MM.1S (cell line): ENCODE data around the gene ZNF687.

Source experiments
- DNase-seq: peaks from one replicate; pipeline ENCODE4 v3.0.0-alpha.2; 2015
- H2AFZ ChIP-seq: fragments of 300-600 bp; sonication (generic); 2 replicates; pipeline ENCODE4 v1.6.0; 2016; ENCODE audit warnings: antibody characterized with exemption, low read length
- H3F3A ChIP-seq: fragments of 300-600 bp; sonication (generic); 2 replicates; pipeline ENCODE4 v1.6.1; 2016; ENCODE audit warnings: mild to moderate bottlenecking, antibody characterized with exemption, low read length, moderate library complexity, mixed read lengths; ENCODE audit not compliant: insufficient read depth
- H3K27ac ChIP-seq: fragments of 300-600 bp; sonication (generic); 2 replicates; pipeline ENCODE4 v1.5.1; 2016; ENCODE audit warnings: mild to moderate bottlenecking, low read length
- H3K27me3 ChIP-seq: fragments of 300-600 bp; sonication (generic); replicated peaks from 2 replicates; pipeline ENCODE4 v1.6.0; 2016; ENCODE audit warnings: low read length; ENCODE audit not compliant: insufficient read depth
- H3K36me3 ChIP-seq: fragments of 300-600 bp; sonication (generic); replicated peaks from 2 replicates; pipeline ENCODE4 v1.6.1; 2016; ENCODE audit warnings: mild to moderate bottlenecking, low read length, mixed read lengths; ENCODE audit not compliant: insufficient read depth
- H3K4me1 ChIP-seq: fragments of 300-600 bp; sonication (generic); 2 replicates; pipeline ENCODE4 v1.6.1; 2016; ENCODE audit warnings: low read length, mixed read lengths
- H3K4me2 ChIP-seq: fragments of 300-600 bp; sonication (generic); 2 replicates; pipeline ENCODE4 v1.6.0; 2016; ENCODE audit warnings: low read depth, low read length
- H3K4me3 ChIP-seq: fragments of 300-600 bp; sonication (generic); 2 replicates; pipeline ENCODE4 v1.5.1; 2016; ENCODE audit warnings: low read length, mixed read lengths
- H3K79me2 ChIP-seq: fragments of 300-600 bp; sonication (generic); 2 replicates; pipeline ENCODE4 v1.6.1; 2016; ENCODE audit warnings: mixed run types, low read length, mixed read lengths
- H3K9ac ChIP-seq: fragments of 300-600 bp; sonication (generic); 2 replicates; pipeline ENCODE4 v1.6.1; 2016; ENCODE audit warnings: low read length, mixed read lengths
- H3K9me2 ChIP-seq: fragments of 300-600 bp; sonication (generic); replicated peaks from 2 replicates; pipeline ENCODE4 v1.6.1; 2016; ENCODE audit warnings: mild to moderate bottlenecking, low read length, mixed read lengths; ENCODE audit not compliant: insufficient read depth
- H3K9me3 ChIP-seq: fragments of 300-600 bp; sonication (generic); replicated peaks from 2 replicates; pipeline ENCODE4 v1.6.1; 2016; ENCODE audit warnings: mild to moderate bottlenecking, low read length, mixed read lengths; ENCODE audit not compliant: insufficient read depth
- H4K20me1 ChIP-seq: fragments of 300-600 bp; sonication (generic); 2 replicates; pipeline ENCODE4 v1.6.1; 2016; ENCODE audit warnings: mild to moderate bottlenecking, low read length, moderate library complexity, mixed read lengths; ENCODE audit not compliant: insufficient read depth
- EZH2 ChIP-seq: fragments of 300-600 bp; sonication (generic); optimal IDR thresholded peaks from 2 replicates; pipeline ENCODE3; 2017; ENCODE audit warnings: low read depth, mild to moderate bottlenecking, antibody characterized with exemption, low read length, mixed read lengths
- EZH2phosphoT487 ChIP-seq: fragments of 300-600 bp; sonication (generic); IDR thresholded peaks from 2 replicates; pipeline ENCODE4 v1.6.1; 2018; ENCODE audit warnings: antibody characterized with exemption, low read length
- TF ChIP-seq, protein P1 (sequence below): fragments of 300-600 bp; sonication (generic); IDR thresholded peaks from 2 replicates; pipeline ENCODE4 v1.5.1; 2016; ENCODE audit warnings: antibody characterized with exemption, low read length, mixed read lengths

ZNF687 gene

DNA sequence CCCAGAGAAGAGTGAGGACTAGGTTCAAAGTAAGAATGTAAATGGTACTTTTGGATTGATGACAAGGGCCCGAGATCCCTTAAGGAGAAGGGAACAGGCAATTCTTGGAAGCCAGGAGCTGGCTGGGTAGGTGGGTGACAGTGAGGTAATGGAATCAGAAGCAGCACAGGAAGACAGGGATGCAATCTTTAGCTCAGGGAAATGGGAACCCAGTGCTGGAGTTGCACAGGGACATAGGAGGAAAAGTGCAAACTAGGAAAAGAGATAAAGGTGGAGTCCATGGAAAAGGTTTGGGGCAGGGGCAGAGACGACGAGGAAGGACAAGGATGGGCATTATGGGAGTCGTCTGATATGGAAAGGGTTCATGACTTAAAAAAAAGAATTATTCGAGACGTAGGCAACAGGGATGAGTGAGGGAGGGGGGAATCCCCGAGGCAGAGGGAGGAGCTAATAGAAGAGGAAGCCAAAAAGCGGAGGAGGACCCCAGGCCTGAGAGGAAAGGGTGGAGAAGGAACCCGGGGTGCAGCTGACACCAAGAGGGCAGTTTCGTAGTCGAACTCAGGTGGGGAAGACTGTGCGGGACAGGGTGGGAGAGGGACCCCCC, 44.6 kb downstream of the ZNF687 start:
- no peaks in the 10 kb centered on the region for H4K20me1 ChIP-seq
- H3K27ac ChIP-seq: peak overlapping the region; percentile 83; the same call in 1 of the 2 replicates
- no peaks in the 10 kb centered on the region for H3K9me3 ChIP-seq
- peaks cover 6% of the 10 kb centered on the region; the same call in 1 of the 2 replicates for H3F3A ChIP-seq
- no peaks in the 10 kb centered on the region for H3K27me3 ChIP-seq
- H3K4me1 ChIP-seq: peaks cover 18% of the 10 kb centered on the region
- peak overlapping the region; percentile 85 for H3K9ac ChIP-seq
- peak; percentile 70 for DNase-seq
- no peaks in the 10 kb centered on the region; the same call in 1 of the 2 replicates for H3K36me3 ChIP-seq
- H3K9me2 ChIP-seq: no peaks in the 10 kb centered on the region
- TF ChIP-seq EZH2: no peak
- TF ChIP-seq EZH2phosphoT487: no peak
- TF ChIP-seq, protein P1, sequence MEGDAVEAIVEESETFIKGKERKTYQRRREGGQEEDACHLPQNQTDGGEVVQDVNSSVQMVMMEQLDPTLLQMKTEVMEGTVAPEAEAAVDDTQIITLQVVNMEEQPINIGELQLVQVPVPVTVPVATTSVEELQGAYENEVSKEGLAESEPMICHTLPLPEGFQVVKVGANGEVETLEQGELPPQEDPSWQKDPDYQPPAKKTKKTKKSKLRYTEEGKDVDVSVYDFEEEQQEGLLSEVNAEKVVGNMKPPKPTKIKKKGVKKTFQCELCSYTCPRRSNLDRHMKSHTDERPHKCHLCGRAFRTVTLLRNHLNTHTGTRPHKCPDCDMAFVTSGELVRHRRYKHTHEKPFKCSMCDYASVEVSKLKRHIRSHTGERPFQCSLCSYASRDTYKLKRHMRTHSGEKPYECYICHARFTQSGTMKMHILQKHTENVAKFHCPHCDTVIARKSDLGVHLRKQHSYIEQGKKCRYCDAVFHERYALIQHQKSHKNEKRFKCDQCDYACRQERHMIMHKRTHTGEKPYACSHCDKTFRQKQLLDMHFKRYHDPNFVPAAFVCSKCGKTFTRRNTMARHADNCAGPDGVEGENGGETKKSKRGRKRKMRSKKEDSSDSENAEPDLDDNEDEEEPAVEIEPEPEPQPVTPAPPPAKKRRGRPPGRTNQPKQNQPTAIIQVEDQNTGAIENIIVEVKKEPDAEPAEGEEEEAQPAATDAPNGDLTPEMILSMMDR: no peak
- peaks cover 48% of the 10 kb centered on the region for H3K79me2 ChIP-seq
- peak overlapping the region; percentile 87 for H3K4me3 ChIP-seq
- H3K4me2 ChIP-seq: peak overlapping the region; percentile 89
- peak overlapping the region; percentile 82 for H2AFZ ChIP-seq

DNA sequence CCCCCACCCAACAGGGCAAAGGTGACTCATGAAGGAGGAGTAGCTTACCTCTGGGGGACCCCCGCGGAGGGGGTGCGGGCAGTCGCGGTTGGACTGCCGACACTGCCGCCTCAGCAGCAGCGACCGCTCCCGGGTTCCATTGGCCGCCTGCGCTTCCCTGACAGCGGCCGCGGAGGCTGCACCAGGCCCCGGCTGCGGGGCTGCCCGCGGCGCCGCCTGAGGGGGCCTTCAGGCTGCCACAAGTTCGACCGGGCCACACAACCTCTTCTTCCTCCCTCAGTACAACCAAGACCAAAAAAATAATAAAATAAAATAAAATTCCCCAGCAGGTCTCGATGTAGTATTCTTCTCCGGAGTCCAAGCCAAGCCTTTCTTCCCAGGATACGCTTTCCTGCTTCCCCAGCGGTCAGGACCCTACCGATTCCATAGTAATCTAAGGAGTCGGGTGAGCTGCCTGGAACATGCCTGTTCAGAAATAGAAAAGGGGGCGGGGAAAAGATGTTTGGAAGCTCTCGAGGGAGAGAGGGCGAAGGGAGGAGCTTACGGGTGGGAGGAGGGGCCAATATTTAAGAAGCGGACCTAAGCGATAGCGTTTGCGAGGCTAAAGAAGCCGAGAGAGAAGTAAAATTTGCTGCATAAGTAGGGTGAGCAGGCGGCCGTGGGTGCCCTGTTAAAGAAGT, 45.3 kb downstream of the ZNF687 start, which contains the start of gene PI4KB:
Gene PI4KB (minus strand): TSS at position 194 of the 680 bp plus-strand sequence. CDS start 10,935 bp downstream, outside the sequence.
- Histone ChIP-seq H3K27ac (peak within 1 kb of the TSS; percentile 83), H3K27me3 (no peaks in the 10 kb centered on the region), H3K4me3 (peak within 1 kb of the TSS; percentile 87), H3F3A (peaks cover 6% of the 10 kb centered on the region; the same call in 1 of the 2 replicates), H3K9ac (peak within 1 kb of the TSS; percentile 85), H3K4me2 (peak within 1 kb of the TSS; percentile 89), H3K9me2 (no peaks in the 10 kb centered on the region), H3K36me3 (no peaks in the 10 kb centered on the region; the same call in 1 of the 2 replicates), H2AFZ (peak within 1 kb of the TSS; percentile 82), H3K79me2 (peaks cover 42% of the 10 kb centered on the region), H3K4me1 (peaks cover 18% of the 10 kb centered on the region), H3K9me3 (no peaks in the 10 kb centered on the region), H4K20me1 (no peaks in the 10 kb centered on the region)
- no peak for TF ChIP-seq EZH2phosphoT487
- TF ChIP-seq, protein P1: no peak
- no peak for TF ChIP-seq EZH2
- peak; percentile 99 for DNase-seq

DNA sequence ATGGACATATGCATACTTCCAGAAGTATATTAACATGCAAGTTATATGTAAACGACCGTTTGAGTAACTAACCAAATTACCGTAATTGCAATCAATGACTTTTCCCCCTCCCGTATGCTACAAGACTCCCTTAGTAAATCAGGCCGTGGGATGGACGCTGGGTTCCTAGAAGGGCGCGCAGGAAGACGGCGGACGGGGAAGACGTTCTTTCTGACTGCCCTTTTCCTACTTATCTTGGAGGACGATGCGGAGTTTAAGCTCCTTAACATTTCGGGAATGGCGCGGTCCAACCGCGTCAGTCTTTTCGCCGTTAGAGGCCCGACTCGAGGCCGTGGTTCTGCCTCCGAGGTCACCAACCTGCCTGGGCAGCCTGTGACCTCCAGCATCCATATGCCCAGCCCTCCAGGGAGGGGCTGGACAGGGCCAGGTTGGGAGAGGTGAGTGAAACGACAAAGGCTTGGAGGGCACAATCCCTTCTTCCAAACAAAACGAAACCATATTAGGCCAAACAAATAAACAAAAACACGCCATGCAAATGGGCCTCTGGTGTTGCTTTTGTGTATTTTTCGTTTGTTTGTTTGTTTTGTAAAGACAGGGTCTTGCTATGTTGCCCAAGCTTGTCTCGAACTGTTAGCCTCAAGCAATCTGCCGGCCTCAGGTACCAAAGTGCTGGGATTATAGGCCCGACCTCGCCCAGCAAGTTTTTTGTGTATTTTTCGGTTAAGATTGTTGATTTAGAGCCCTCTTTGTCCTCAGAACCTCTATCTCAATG, 46.0 kb downstream of the ZNF687 start:
- Histone ChIP-seq H3K4me3 (peak overlapping the region; percentile 87), H3K9me3 (no peaks in the 10 kb centered on the region), H2AFZ (peak overlapping the region; percentile 82), H3K4me2 (peak overlapping the region; percentile 89), H3F3A (peaks cover 6% of the 10 kb centered on the region; the same call in 1 of the 2 replicates), H3K27me3 (no peaks in the 10 kb centered on the region), H3K27ac (peak overlapping the region; percentile 83; the same call in 1 of the 2 replicates), H3K9ac (peak overlapping the region; percentile 85; the same call in 1 of the 2 replicates), H4K20me1 (no peaks in the 10 kb centered on the region), H3K79me2 (peaks cover 37% of the 10 kb centered on the region), H3K9me2 (no peaks in the 10 kb centered on the region), H3K4me1 (peaks cover 18% of the 10 kb centered on the region), H3K36me3 (no peaks in the 10 kb centered on the region; the same call in 1 of the 2 replicates)
- DNase-seq: no peak
- TF ChIP-seq EZH2: no peak
- TF ChIP-seq, protein P1: no peak
